Cardiac septum (tissue), 1 donor: ENCODE measurements around the gene CX3CL1. TPM values are rescaled to one million over a fixed set of nuclear protein-coding genes. Genes with fewer than 3 reads are reported as not detected.

Experiments
- DNase-seq: peaks from one replicate; pipeline ENCODE4 v3.0.0-alpha.2; 2020; ENCODE audit warnings: low spot score
- intact Hi-C: fragments of 100-400 bp; cut with DNase I; formaldehyde crosslinking; loops from one replicate; pipeline ENCODE4 v1.14.0; 2022
- total RNA-seq: library from RNA; stranded (reverse); fragmentation: NEBNext Ultra II Directional; extraction: Animal tissue kit (Norgen Biotek cat#: 25700); gene quantifications from one replicate; pipeline ENCODE4 v1.2.1, GENCODE V29; 2021
- donor health status: DM: no; HTN: no; CAD: no.

CX3CL1 gene
- total RNA-seq, 1 donor from 2014 or later: 8.7 TPM

DNA sequence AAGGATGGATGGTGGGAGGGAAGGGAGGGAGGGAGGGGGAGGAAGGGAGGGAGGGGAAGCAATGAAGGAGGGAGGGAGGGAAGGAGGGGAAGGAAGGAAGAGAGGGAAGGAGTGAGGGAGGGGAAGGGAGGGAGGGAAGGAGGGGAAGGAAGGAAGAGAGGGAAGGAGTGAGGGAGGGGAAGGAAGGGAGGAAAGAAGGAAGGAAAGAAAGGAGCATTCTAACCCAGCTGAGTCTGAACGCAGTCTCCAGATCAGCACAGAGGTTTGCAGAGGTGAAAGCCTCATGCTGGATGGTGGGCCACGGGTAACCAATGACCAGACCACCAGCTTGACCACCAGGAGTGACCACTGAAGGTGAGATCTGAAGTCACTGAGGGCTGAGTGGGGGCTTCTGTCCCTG lies 50.9 kb downstream of the CX3CL1 start:
- DNase-seq: no peak
- intact Hi-C loops: no loop called here

- intact Hi-C loops: no loop called here
- DNase-seq: no peak
Measured at GRCh38 chr16:57424583-57424982, 52.3 kb downstream of the CX3CL1 start.

- no peak for DNase-seq
- intact Hi-C loops: no loop called here
Measured at GRCh38 chr16:57426356-57426755, 54.1 kb downstream of the CX3CL1 start.

DNA sequence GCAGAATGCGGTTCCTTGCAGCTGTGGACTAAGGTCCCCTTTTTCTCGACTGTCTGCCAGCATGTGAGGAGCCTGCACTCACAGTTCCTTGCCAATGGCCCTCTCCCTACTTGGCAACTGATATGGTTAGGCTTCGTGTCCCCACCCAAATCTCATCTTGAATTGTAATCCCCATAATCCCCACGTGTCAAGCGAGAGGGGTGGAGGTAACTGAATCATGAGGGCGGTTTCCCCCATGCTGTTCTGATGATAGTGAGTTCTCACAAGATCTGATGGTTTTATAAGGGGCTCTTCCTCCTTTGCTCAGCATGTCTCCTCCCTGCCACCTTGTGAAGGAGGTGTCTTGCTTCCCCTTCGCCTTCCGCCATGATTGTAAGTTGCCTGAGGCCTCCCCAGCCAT lies 55.0 kb downstream of the CX3CL1 start:
- intact Hi-C loops: no loop called here
- DNase-seq: no peak

DNA sequence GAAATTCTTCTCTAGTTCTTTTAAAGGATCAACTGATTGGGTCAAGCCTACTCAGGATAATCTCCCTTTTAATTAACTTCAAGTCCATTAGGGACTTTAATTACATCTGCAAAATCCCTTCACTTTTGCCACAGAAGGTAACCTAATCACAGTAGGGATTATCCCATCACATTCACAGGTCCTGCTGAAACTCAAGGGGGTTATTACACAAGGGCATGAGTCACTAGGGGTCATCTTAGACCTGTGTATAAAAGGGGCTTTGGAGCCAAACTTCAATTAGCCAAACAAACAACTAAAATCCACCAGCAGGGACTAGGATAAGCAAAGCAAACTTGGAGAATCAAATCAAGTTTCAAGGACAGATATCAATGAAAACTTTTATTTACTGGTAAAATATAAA lies 55.5 kb downstream of the CX3CL1 start:
- DNase-seq: no peak
- intact Hi-C loops: no loop called here

GRCh38 chr16:57430955-57431354 lies 58.7 kb downstream of the CX3CL1 start:
- intact Hi-C loops: no loop called here
- no peak for DNase-seq

GRCh38 chr16:57432505-57432904 lies 60.2 kb downstream of the CX3CL1 start:
- no peak for DNase-seq
- intact Hi-C loops: no loop called here

- intact Hi-C loops: no loop called here
- no peak for DNase-seq
Measured at GRCh38 chr16:57432989-57433388, 60.7 kb downstream of the CX3CL1 start.

DNA sequence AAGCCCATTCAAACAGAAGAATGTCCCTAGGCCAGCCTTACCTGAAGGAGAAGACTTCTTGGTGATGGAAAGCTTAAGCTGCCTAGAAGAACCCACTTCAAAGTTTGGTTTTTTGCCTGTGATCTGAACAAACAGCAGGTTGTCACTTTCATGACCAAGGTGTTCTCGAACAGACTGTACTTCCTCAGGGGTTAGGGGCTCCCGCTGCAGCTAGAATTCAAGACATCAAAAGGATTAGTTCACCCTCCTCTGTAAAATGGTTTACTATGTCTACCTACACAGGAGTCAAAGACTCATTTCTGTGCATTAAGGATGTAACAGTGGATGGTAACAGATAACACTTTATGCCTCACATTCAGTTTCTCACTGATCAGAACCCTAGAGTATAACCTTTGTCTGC lies 61.7 kb downstream of the CX3CL1 start:
- intact Hi-C loops: no loop called here
- DNase-seq: no peak

Other genes starting within 250 kb of the CX3CL1 start
- 58.1 TPM for gene PSME3IP1, start 186.5 kb upstream of the CX3CL1 start, total RNA-seq
- 17.1 TPM for gene RSPRY1, start 186.2 kb upstream of the CX3CL1 start, total RNA-seq
- 41.5 TPM for gene ARL2BP, start 127.2 kb upstream of the CX3CL1 start, total RNA-seq
- 1.2 TPM for gene PLLP, start 87.8 kb upstream of the CX3CL1 start, total RNA-seq
- not detected for gene CCL22, start 13.7 kb upstream of the CX3CL1 start, total RNA-seq
- not detected for gene CCL17, start 32.3 kb downstream of the CX3CL1 start, total RNA-seq
- 60.1 TPM for gene CIAPIN1, start 74.9 kb downstream of the CX3CL1 start, total RNA-seq
- gene COQ9, start 75.0 kb downstream of the CX3CL1 start, total RNA-seq: 156 TPM
- 46.9 TPM for gene POLR2C, start 90.2 kb downstream of the CX3CL1 start, total RNA-seq
- 11.5 TPM for gene DOK4, start 114.0 kb downstream of the CX3CL1 start, total RNA-seq
- gene CCDC102A, start 164.1 kb downstream of the CX3CL1 start, total RNA-seq: 5.5 TPM
- 0.35 TPM for gene ADGRG5, start 170.2 kb downstream of the CX3CL1 start, total RNA-seq